ENCODE measurements around the gene C6orf141. TPM values are rescaled to one million over a fixed set of nuclear protein-coding genes. Genes with fewer than 3 reads are reported as not detected.

C6orf141 gene
- total RNA-seq, 1 experiment from 2014 or later, result 0.15 TPM

DNA sequence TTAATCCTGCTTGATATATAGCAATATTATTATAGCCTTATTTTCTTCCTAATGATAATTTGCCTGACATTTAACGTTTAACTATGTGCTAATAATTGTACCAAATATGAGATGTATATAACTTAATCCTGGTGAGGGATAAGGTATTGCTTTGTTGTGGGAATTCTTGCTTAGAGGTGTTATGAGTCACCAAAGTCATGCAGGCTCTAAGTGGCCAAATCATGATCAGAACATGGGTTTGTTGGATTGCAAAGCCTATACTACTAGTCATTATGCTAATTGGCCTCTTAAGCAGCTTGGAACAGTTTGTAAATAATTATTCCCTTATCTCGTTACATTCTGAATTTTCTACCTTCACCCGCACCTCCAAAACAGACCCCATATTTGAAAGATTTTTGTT is 21.9 kb upstream of the C6orf141 start:
- ChIA-PET CTCF (no interaction called here), POLR2A (no interaction called here)
- TF ChIP-seq TCF7L2 (IDR thresholded peaks at IDR 0.05; ENCODE audit: low read depth, low read length) (no peak), POLR2AphosphoS5 (IDR thresholded peaks at IDR 0.05; ENCODE audit: low read depth, low read length) (no peak), SIN3A (IDR thresholded peaks at IDR 0.05; ENCODE audit: borderline replicate concordance, insufficient read depth, low read depth, low read length) (no peak)
- TF ChIP-seq, protein P1, sequence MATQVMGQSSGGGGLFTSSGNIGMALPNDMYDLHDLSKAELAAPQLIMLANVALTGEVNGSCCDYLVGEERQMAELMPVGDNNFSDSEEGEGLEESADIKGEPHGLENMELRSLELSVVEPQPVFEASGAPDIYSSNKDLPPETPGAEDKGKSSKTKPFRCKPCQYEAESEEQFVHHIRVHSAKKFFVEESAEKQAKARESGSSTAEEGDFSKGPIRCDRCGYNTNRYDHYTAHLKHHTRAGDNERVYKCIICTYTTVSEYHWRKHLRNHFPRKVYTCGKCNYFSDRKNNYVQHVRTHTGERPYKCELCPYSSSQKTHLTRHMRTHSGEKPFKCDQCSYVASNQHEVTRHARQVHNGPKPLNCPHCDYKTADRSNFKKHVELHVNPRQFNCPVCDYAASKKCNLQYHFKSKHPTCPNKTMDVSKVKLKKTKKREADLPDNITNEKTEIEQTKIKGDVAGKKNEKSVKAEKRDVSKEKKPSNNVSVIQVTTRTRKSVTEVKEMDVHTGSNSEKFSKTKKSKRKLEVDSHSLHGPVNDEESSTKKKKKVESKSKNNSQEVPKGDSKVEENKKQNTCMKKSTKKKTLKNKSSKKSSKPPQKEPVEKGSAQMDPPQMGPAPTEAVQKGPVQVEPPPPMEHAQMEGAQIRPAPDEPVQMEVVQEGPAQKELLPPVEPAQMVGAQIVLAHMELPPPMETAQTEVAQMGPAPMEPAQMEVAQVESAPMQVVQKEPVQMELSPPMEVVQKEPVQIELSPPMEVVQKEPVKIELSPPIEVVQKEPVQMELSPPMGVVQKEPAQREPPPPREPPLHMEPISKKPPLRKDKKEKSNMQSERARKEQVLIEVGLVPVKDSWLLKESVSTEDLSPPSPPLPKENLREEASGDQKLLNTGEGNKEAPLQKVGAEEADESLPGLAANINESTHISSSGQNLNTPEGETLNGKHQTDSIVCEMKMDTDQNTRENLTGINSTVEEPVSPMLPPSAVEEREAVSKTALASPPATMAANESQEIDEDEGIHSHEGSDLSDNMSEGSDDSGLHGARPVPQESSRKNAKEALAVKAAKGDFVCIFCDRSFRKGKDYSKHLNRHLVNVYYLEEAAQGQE (IDR thresholded peaks at IDR 0.05; ENCODE audit: insufficient read depth in 1 of 2, low read depth in 2 of 2, low read length in 1 of 2), result no peak
- TF ChIP-seq, protein P2, sequence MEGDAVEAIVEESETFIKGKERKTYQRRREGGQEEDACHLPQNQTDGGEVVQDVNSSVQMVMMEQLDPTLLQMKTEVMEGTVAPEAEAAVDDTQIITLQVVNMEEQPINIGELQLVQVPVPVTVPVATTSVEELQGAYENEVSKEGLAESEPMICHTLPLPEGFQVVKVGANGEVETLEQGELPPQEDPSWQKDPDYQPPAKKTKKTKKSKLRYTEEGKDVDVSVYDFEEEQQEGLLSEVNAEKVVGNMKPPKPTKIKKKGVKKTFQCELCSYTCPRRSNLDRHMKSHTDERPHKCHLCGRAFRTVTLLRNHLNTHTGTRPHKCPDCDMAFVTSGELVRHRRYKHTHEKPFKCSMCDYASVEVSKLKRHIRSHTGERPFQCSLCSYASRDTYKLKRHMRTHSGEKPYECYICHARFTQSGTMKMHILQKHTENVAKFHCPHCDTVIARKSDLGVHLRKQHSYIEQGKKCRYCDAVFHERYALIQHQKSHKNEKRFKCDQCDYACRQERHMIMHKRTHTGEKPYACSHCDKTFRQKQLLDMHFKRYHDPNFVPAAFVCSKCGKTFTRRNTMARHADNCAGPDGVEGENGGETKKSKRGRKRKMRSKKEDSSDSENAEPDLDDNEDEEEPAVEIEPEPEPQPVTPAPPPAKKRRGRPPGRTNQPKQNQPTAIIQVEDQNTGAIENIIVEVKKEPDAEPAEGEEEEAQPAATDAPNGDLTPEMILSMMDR (IDR thresholded peaks at IDR 0.05), result no peak
- intact Hi-C loops (cut with micrococcal nuclease; ENCODE audit: unreplicated experiment) (no loop called here), in situ Hi-C loops (cut with HindIII; ENCODE audit: low pct_unique_long_range_greater_than_20kb, low sequenced_read_pairs) (no loop called here)
- no peaks in the 10 kb centered on the region for H3K4me1 ChIP-seq (ENCODE audit: control insufficient read depth, insufficient read depth, low read length)
- no peak for DNase-seq (ENCODE audit: low read depth, low spot score)
- no peak for ATAC-seq
- H3K27me3 ChIP-seq (ENCODE audit: control insufficient read depth, insufficient read depth, low read length), result no peaks in the 10 kb centered on the region
- BruUV-seq (replicated peaks), result no TSS peak
- no peaks in the 10 kb centered on the region for H3K9me3 ChIP-seq (ENCODE audit: control insufficient read depth, insufficient read depth, low read depth, low read length)
- no peaks in the 10 kb centered on the region for H3K36me3 ChIP-seq (ENCODE audit: control insufficient read depth, insufficient read depth, low read length)
- H3K27ac ChIP-seq (ENCODE audit: low read length), result no peak overlapping the region
- H3K4me3 ChIP-seq (ENCODE audit: low read depth in 2 of 2, low read length in 2 of 2), result no peak overlapping the region

DNA sequence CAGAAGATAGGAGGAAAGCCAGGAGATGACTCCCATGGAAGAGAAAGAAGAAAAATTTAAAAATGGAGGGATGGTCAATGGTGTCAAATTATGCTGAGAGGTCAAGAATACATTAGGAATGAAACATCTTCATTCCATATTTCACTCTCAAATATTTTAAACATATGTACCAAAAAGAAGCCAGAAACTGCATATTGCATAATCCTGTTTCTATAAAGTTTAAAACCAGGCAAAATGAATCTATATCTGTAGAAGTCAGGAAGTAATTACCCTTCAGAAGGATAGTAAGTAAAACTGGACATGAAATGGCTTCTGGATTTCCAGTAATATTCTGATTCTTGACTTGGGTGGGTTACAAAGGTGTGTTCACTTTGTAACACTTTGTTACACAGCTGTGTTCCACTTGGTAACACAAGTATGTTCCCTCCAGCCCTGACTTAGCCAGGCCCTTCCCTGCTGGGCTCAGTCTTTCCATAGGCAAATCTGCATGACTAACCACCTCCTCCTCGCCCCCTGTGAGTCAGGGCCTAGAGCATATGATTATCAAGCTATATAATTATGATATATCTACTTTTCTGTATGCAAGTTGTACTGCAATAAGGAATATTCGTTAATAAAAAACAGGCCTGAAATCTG is 20.2 kb upstream of the C6orf141 start:
- in situ Hi-C loops (cut with HindIII; ENCODE audit: low pct_unique_long_range_greater_than_20kb, low sequenced_read_pairs), result no loop called here
- BruUV-seq (replicated peaks), result no TSS peak

More for the DNA sequence above, 20.2 kb upstream of the C6orf141 start:
- Histone ChIP-seq H3K4me3 (ENCODE audit: low read depth in 2 of 2, low read length in 2 of 2) (no peak overlapping the region), H3K4me1 (ENCODE audit: control insufficient read depth, insufficient read depth, low read length) (no peaks in the 10 kb centered on the region), H3K27ac (ENCODE audit: low read length) (no peak overlapping the region), H3K36me3 (ENCODE audit: control insufficient read depth, insufficient read depth, low read length) (no peaks in the 10 kb centered on the region; the same call in 1 of the 2 replicates), H3K9me3 (ENCODE audit: control insufficient read depth, insufficient read depth, low read depth, low read length) (no peaks in the 10 kb centered on the region), H3K27me3 (ENCODE audit: control insufficient read depth, insufficient read depth, low read length) (no peaks in the 10 kb centered on the region)
- DNase-seq (ENCODE audit: low read depth, low spot score), result no peak
- intact Hi-C loops (cut with micrococcal nuclease; ENCODE audit: unreplicated experiment), result no loop called here
- TF ChIP-seq, protein P1 (IDR thresholded peaks at IDR 0.05; ENCODE audit: insufficient read depth in 1 of 2, low read depth in 2 of 2, low read length in 1 of 2), result no peak
- TF ChIP-seq TCF7L2 (IDR thresholded peaks at IDR 0.05; ENCODE audit: low read depth, low read length) (no peak), POLR2AphosphoS5 (IDR thresholded peaks at IDR 0.05; ENCODE audit: low read depth, low read length) (no peak), SIN3A (IDR thresholded peaks at IDR 0.05; ENCODE audit: borderline replicate concordance, insufficient read depth, low read depth, low read length) (no peak)
- TF ChIP-seq, protein P2 (IDR thresholded peaks at IDR 0.05), result no peak
- ChIA-PET CTCF (no interaction called here), POLR2A (no interaction called here)
- no peak for ATAC-seq
